Hepatocyte (in vitro differentiated cells): Measurements from ENCODE around the gene GARIN5B.

ENCODE experiments used
- CTCF ChIP-seq: fragments of 200-600 bp; sonication (generic); IDR thresholded peaks from 2 replicates; pipeline ENCODE4 v1.5.1; 2016; ENCODE audit warnings: antibody characterized with exemption, mild to moderate bottlenecking; ENCODE audit not compliant: poor library complexity
- EZH2phosphoT487 ChIP-seq: fragments of 200-600 bp; sonication (generic); IDR thresholded peaks from one replicate; pipeline ENCODE4 v1.6.1; 2018; ENCODE audit warnings: antibody characterized with exemption, mild to moderate bottlenecking, low read depth, moderate library complexity; ENCODE audit not compliant: unreplicated experiment, severe bottlenecking

GRCh38 chr19:55362990-55363716 is at the start of gene GARIN5B:
- no peak for TF ChIP-seq CTCF
- TF ChIP-seq EZH2phosphoT487: no peak
